H1 (cell line): ENCODE results near the gene C1QL1.

Experiments
- CBX8 ChIP-seq: fragments of 300-800, 300-1000 bp; sonication (generic); IDR thresholded peaks from 2 replicates; pipeline ENCODE4 v1.7.1; 2016; ENCODE audit warnings: low read depth, low read length, borderline replicate concordance
- CREB1 ChIP-seq: IDR thresholded peaks from 2 replicates; pipeline ENCODE4 v1.6.1; 2012; ENCODE audit warnings: inconsistent platforms
- EP300 ChIP-seq, 2 experiments: IDR thresholded peaks; 1 replicate in 1 of 2; 2 replicates in 1 of 2; pipeline ENCODE4 v1.6.1; 2011 to 2012; ENCODE audit warnings: low read depth in 2 of 2, low read length in 2 of 2, mild to moderate bottlenecking in 2 of 2, borderline replicate concordance in 1 of 2, inconsistent platforms in 1 of 2, moderate library complexity in 1 of 2
- JUN ChIP-seq: IDR thresholded peaks from 2 replicates; pipeline ENCODE4 v1.6.1; 2011; ENCODE audit warnings: low read depth, mild to moderate bottlenecking, improper control_type of control experiment, low read length
- POLR2AphosphoS5 ChIP-seq: IDR thresholded peaks from 2 replicates; pipeline ENCODE4 v1.6.1; 2011; ENCODE audit warnings: low read depth, low read length
- TF ChIP-seq, protein P1 (sequence below), 3 experiments: IDR thresholded peaks; 1 replicate in 2 of 3; 2 replicates in 1 of 3; pipeline versions ENCODE4 v1.5.1 to v1.6.1; 2011; ENCODE audit warnings: low read length in 3 of 3, mild to moderate bottlenecking in 3 of 3, inconsistent platforms in 2 of 3, low read depth in 1 of 3, moderate library complexity in 1 of 3; ENCODE audit not compliant: insufficient read depth in 1 of 3; ENCODE audit errors: control extremely low read depth in 1 of 3

DNA sequence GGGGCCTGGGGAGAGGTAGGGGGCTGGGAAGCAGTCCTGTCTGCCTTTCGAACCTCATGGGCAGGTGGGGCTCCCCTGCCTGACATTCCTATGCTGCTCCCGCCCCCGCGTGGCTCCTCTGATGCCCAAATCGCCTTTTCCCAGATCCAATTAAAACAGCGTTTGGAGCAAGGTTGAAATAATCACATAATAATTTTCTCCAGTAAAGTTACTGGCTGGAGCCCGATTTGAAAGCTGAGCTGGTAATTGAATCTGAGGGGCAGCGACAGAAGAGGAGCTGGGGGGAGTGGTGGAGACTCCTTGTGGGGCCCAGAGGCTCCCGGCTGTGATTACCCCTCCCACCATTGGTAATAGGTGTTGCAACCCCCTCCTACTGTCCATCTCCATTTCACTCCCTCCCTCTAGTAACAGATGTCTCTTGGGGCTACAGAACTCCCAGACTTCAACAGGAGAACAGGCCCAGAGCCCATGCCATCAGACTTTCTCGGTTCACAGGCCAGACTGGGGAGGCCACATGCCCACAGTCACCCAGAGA is 38.9 kb upstream of the C1QL1 start:
- TF ChIP-seq EP300 (IDR thresholded peaks at IDR 0.05; ENCODE audit: borderline replicate concordance in 1 of 2, low read depth in 2 of 2, low read length in 2 of 2): no peak
- TF ChIP-seq, protein P1, sequence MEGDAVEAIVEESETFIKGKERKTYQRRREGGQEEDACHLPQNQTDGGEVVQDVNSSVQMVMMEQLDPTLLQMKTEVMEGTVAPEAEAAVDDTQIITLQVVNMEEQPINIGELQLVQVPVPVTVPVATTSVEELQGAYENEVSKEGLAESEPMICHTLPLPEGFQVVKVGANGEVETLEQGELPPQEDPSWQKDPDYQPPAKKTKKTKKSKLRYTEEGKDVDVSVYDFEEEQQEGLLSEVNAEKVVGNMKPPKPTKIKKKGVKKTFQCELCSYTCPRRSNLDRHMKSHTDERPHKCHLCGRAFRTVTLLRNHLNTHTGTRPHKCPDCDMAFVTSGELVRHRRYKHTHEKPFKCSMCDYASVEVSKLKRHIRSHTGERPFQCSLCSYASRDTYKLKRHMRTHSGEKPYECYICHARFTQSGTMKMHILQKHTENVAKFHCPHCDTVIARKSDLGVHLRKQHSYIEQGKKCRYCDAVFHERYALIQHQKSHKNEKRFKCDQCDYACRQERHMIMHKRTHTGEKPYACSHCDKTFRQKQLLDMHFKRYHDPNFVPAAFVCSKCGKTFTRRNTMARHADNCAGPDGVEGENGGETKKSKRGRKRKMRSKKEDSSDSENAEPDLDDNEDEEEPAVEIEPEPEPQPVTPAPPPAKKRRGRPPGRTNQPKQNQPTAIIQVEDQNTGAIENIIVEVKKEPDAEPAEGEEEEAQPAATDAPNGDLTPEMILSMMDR (IDR thresholded peaks at IDR 0.05; ENCODE audit: control extremely low read depth in 1 of 3, insufficient read depth in 1 of 3, low read depth in 1 of 3, low read length in 3 of 3): peak; percentile 8 to 11 (median 8); a peak in 3 of 4 replicates
- no peak for TF ChIP-seq CBX8
- no peak for TF ChIP-seq CREB1
- TF ChIP-seq JUN: no peak
- no peak for TF ChIP-seq POLR2AphosphoS5
